ENCODE data around the gene SORCS2.

- no peak for TF ChIP-seq EZH2 (IDR thresholded peaks at IDR 0.05; ENCODE audit: low read length, unreplicated experiment)
- TF ChIP-seq, protein P1, sequence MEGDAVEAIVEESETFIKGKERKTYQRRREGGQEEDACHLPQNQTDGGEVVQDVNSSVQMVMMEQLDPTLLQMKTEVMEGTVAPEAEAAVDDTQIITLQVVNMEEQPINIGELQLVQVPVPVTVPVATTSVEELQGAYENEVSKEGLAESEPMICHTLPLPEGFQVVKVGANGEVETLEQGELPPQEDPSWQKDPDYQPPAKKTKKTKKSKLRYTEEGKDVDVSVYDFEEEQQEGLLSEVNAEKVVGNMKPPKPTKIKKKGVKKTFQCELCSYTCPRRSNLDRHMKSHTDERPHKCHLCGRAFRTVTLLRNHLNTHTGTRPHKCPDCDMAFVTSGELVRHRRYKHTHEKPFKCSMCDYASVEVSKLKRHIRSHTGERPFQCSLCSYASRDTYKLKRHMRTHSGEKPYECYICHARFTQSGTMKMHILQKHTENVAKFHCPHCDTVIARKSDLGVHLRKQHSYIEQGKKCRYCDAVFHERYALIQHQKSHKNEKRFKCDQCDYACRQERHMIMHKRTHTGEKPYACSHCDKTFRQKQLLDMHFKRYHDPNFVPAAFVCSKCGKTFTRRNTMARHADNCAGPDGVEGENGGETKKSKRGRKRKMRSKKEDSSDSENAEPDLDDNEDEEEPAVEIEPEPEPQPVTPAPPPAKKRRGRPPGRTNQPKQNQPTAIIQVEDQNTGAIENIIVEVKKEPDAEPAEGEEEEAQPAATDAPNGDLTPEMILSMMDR (conservative IDR thresholded peaks at IDR 0.05; ENCODE audit: low read depth, low read length), result no peak
Observed at GRCh38 chr4:7340553-7341433, 148.5 kb downstream of the SORCS2 start.

Data from PC-3 (cell line).